Astrocyte (in vitro differentiated cells and primary cell): Measurements from ENCODE around the gene NTRK3. TPM values are rescaled to one million over a fixed set of nuclear protein-coding genes. Genes with fewer than 3 reads are reported as not detected.

Experiments
- DNase-seq: peaks from one replicate; pipeline ENCODE4 v3.0.0-alpha.2; 2010; ENCODE audit warnings: low read depth
- FAIRE-seq: peaks from 2 replicates; lab custom pipeline; 2011; peaks lifted over from hg19 to GRCh38; lab: Jason Lieb, UNC
- H2AFZ ChIP-seq: 2 replicates; pipeline ENCODE4 v1.6.0; 2012; ENCODE audit warnings: low read depth, low read length, inconsistent platforms
- H3K27ac ChIP-seq: 2 replicates; pipeline ENCODE4 v1.5.1; 2011; ENCODE audit warnings: low read depth, low read length, inconsistent platforms
- H3K27me3 ChIP-seq: 2 replicates; pipeline ENCODE4 v1.6.0; 2011; ENCODE audit warnings: low read length, inconsistent platforms; ENCODE audit not compliant: insufficient read depth
- H3K36me3 ChIP-seq: 2 replicates; pipeline ENCODE4 v1.5.1; 2011; ENCODE audit warnings: low read length, inconsistent platforms; ENCODE audit not compliant: insufficient read depth
- H3K4me1 ChIP-seq: 2 replicates; pipeline ENCODE4 v1.5.1; 2011; ENCODE audit warnings: low read length, inconsistent platforms; ENCODE audit not compliant: insufficient read depth
- H3K4me2 ChIP-seq: 2 replicates; pipeline ENCODE4 v1.6.0; 2012; ENCODE audit warnings: low read length, inconsistent platforms
- H3K4me3 ChIP-seq: 2 replicates; pipeline ENCODE4 v1.5.1; 2011; ENCODE audit warnings: low read depth, mild to moderate bottlenecking, low read length, inconsistent platforms; ENCODE audit not compliant: insufficient read depth
- H3K79me2 ChIP-seq: 2 replicates; pipeline ENCODE4 v1.6.0; 2012; ENCODE audit warnings: mild to moderate bottlenecking, low read length, inconsistent platforms; ENCODE audit not compliant: insufficient read depth
- H3K9ac ChIP-seq: 2 replicates; pipeline ENCODE4 v1.6.0; 2012; ENCODE audit warnings: mild to moderate bottlenecking, low read length, inconsistent platforms
- H3K9me3 ChIP-seq: 2 replicates; pipeline ENCODE4 v1.5.1; 2012; ENCODE audit warnings: low read depth, mild to moderate bottlenecking, low read length, inconsistent platforms; ENCODE audit not compliant: insufficient read depth
- H4K20me1 ChIP-seq: 2 replicates; pipeline ENCODE4 v1.6.0; 2012; ENCODE audit warnings: low read length, inconsistent platforms; ENCODE audit not compliant: insufficient read depth
- H3K27ac Mint-ChIP-seq: one replicate; pipeline ENCODE4 v1.8.0; 2021; ENCODE audit warnings: mild to moderate bottlenecking, mixed read lengths; ENCODE audit not compliant: unreplicated experiment
- H3K27me3 Mint-ChIP-seq: one replicate; pipeline ENCODE4 v1.8.0; 2021; ENCODE audit warnings: low read depth, mixed read lengths; ENCODE audit not compliant: unreplicated experiment
- H3K36me3 Mint-ChIP-seq: one replicate; pipeline ENCODE4 v1.8.0; 2021; ENCODE audit warnings: low read depth, mixed read lengths; ENCODE audit not compliant: unreplicated experiment
- H3K4me1 Mint-ChIP-seq: one replicate; pipeline ENCODE4 v1.8.0; 2021; ENCODE audit warnings: low read depth, mixed read lengths; ENCODE audit not compliant: unreplicated experiment
- H3K4me3 Mint-ChIP-seq: one replicate; pipeline ENCODE4 v1.8.0; 2021; ENCODE audit warnings: mild to moderate bottlenecking, moderate library complexity, mixed read lengths; ENCODE audit not compliant: unreplicated experiment
- H3K9me3 Mint-ChIP-seq: one replicate; pipeline ENCODE4 v1.8.0; 2021; ENCODE audit warnings: mild to moderate bottlenecking, mixed read lengths; ENCODE audit not compliant: unreplicated experiment
- EZH2 ChIP-seq: IDR thresholded peaks from 2 replicates; pipeline ENCODE4 v1.6.1; 2012; ENCODE audit warnings: mild to moderate bottlenecking, low read length, inconsistent platforms; ENCODE audit not compliant: insufficient read depth
- total RNA-seq: library from RNA; stranded (reverse); gene quantifications from 2 replicates; pipeline ENCODE4 v1.2.1, GENCODE V29; 2021
- TF ChIP-seq, protein P1 (sequence below): IDR thresholded peaks from 2 replicates; pipeline ENCODE4 v1.5.1; 2011; ENCODE audit warnings: low read depth, mild to moderate bottlenecking, inconsistent platforms, low read length, moderate library complexity; ENCODE audit not compliant: insufficient read depth

NTRK3 gene
- total RNA-seq, 1 donor from 2014 or later = 12.9 TPM

DNA sequence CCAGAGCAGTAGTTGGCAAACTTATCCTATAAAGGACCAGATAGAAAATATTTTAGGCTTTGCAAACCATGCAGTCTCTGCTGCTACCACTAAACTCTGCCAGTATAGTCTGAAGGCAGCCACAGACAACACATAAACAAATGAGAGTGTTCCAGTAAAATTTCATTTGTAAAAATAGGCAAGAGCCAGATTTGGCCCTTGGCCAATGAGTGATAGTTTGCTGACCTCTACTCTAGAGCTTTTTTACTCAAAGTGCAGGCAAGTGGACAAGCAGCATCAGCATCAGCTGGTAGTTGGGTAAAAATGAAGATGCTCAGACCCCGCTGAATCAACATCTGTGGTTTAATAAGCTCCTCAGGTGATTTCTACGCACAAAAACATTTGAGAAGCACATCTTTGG, 269.8 kb downstream of the NTRK3 start:
- Histone ChIP-seq H3K9me3 (no peaks in the 10 kb centered on the region), H3K79me2 (no peaks in the 10 kb centered on the region), H3K36me3 (no peaks in the 10 kb centered on the region), H3K27me3 (no peaks in the 10 kb centered on the region), H3K4me2 (no peak overlapping the region), H3K4me1 (no peaks in the 10 kb centered on the region), H3K4me3 (no peak overlapping the region), H4K20me1 (no peaks in the 10 kb centered on the region), H2AFZ (no peak overlapping the region), H3K9ac (no peak overlapping the region), H3K27ac (no peak overlapping the region)
- DNase-seq (no peak), FAIRE-seq (no peak)
- no peak for TF ChIP-seq EZH2
- TF ChIP-seq, protein P1, sequence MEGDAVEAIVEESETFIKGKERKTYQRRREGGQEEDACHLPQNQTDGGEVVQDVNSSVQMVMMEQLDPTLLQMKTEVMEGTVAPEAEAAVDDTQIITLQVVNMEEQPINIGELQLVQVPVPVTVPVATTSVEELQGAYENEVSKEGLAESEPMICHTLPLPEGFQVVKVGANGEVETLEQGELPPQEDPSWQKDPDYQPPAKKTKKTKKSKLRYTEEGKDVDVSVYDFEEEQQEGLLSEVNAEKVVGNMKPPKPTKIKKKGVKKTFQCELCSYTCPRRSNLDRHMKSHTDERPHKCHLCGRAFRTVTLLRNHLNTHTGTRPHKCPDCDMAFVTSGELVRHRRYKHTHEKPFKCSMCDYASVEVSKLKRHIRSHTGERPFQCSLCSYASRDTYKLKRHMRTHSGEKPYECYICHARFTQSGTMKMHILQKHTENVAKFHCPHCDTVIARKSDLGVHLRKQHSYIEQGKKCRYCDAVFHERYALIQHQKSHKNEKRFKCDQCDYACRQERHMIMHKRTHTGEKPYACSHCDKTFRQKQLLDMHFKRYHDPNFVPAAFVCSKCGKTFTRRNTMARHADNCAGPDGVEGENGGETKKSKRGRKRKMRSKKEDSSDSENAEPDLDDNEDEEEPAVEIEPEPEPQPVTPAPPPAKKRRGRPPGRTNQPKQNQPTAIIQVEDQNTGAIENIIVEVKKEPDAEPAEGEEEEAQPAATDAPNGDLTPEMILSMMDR = no peak
- Mint-ChIP-seq H3K9me3 (no peaks in the 10 kb centered on the region), H3K36me3 (no peaks in the 10 kb centered on the region), H3K4me3 (no peak overlapping the region), H3K27ac (no peak overlapping the region), H3K4me1 (no peaks in the 10 kb centered on the region), H3K27me3 (peaks cover 11% of the 10 kb centered on the region)

DNA sequence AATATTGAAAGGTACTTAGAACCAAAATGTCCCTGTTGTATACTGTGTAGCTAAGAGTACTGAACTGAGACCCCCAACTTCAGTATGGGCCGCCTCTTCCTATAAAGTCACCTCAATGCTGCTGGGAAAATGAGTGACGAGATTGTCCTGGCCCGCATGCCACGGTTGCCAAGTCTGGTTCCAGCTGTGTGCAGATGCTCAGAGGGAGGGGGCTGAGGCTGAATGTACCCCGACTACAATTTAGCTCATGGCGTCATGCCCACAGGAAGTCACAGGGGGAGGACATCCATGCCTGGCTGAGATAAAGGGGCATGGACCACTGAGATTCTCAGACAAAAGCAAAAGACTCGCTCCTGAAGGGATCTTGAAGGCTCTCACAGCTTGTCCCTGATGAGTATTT, 271.1 kb downstream of the NTRK3 start:
- no peaks in the 10 kb centered on the region for H3K79me2 ChIP-seq
- Mint-ChIP-seq H3K4me1 (no peaks in the 10 kb centered on the region), H3K36me3 (no peaks in the 10 kb centered on the region), H3K27me3 (peaks cover 18% of the 10 kb centered on the region), H3K27ac (no peak overlapping the region), H3K4me3 (no peak overlapping the region), H3K9me3 (no peaks in the 10 kb centered on the region)
- H3K4me2 ChIP-seq = no peak overlapping the region
- TF ChIP-seq, protein P1 = no peak
- no peak for TF ChIP-seq EZH2
- FAIRE-seq (no peak), DNase-seq (no peak)
- H3K9me3 ChIP-seq = no peaks in the 10 kb centered on the region
- H3K36me3 ChIP-seq = no peaks in the 10 kb centered on the region
- H2AFZ ChIP-seq = no peak overlapping the region
- H3K4me1 ChIP-seq = no peaks in the 10 kb centered on the region
- no peaks in the 10 kb centered on the region for H3K27me3 ChIP-seq
- no peaks in the 10 kb centered on the region for H4K20me1 ChIP-seq
- no peak overlapping the region for H3K9ac ChIP-seq
- no peak overlapping the region for H3K27ac ChIP-seq
- H3K4me3 ChIP-seq = no peak overlapping the region

DNA sequence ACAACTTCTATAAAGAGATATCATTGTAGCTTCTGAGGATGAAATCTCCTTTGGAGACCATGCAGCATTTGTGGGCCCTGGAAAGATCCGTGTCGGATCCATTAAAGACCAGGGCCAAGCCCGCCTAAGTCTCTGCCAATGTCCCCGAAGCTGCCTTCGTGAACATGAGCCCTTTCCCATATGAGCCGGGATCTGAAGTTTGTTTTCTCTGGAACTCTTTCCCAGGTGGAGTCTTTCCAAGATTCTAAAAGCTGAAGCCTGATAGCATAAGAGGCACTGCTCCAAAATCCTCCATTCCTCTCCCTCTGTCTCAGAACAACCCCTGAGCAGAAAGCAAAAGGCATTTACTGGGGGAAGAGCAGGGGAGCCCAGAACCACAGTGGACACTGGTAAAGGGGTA, 274.6 kb downstream of the NTRK3 start:
- Mint-ChIP-seq H3K4me3 (no peak overlapping the region), H3K36me3 (peaks cover 2% of the 10 kb centered on the region), H3K4me1 (no peaks in the 10 kb centered on the region), H3K27me3 (peaks cover 18% of the 10 kb centered on the region), H3K27ac (no peak overlapping the region), H3K9me3 (peaks cover 9% of the 10 kb centered on the region)
- peak; percentile 23 for DNase-seq
- FAIRE-seq = no peak
- Histone ChIP-seq H3K4me3 (no peak overlapping the region), H4K20me1 (no peaks in the 10 kb centered on the region), H3K4me1 (no peaks in the 10 kb centered on the region), H3K79me2 (no peaks in the 10 kb centered on the region), H3K4me2 (no peak overlapping the region), H3K27me3 (no peaks in the 10 kb centered on the region), H3K9ac (no peak overlapping the region), H2AFZ (no peak overlapping the region), H3K36me3 (no peaks in the 10 kb centered on the region), H3K9me3 (no peaks in the 10 kb centered on the region), H3K27ac (no peak overlapping the region)
- TF ChIP-seq EZH2 = no peak
- TF ChIP-seq, protein P1 = no peak
